Endothelial cell of umbilical vein (primary cell): ENCODE results near the gene RRM2. TPM values are rescaled to one million over a fixed set of nuclear protein-coding genes. Genes with fewer than 3 reads are reported as not detected.

Source experiments
- BruUV-seq: library from RNA; stranded (reverse); fragments of 400-500 nt; replicated peaks from 2 replicates; lab custom pipeline; 2021; lab: Mats Ljungman, UMichigan
- CTCF ChIA-PET: fragments of 300-600, 350-600 bp; sonication (Branson Sonifier 250); formaldehyde crosslinking; loops from one replicate; lab custom pipeline; 2021; ENCODE audit warnings: antibody characterized with exemption, inconsistent platforms; lab: Charles Lee
- POLR2A ChIA-PET: fragments of 300-600, 350-600 bp; sonication (Branson Sonifier 250); formaldehyde crosslinking; loops from one replicate; lab custom pipeline; 2021; ENCODE audit warnings: antibody characterized with exemption, inconsistent platforms; lab: Charles Lee
- DNase-seq: peaks from one replicate; pipeline ENCODE4 v3.0.0-alpha.2; 2011; ENCODE audit warnings: low read depth, low spot score
- FAIRE-seq: peaks from 2 replicates; lab custom pipeline; 2011; peaks lifted over from hg19 to GRCh38; lab: Jason Lieb, UNC
- H2AFZ ChIP-seq: 2 replicates; pipeline ENCODE4 v1.6.0; 2012; ENCODE audit warnings: low read depth, low read length, control low read depth, inconsistent platforms
- H3K27ac ChIP-seq: 2 replicates; pipeline ENCODE4 v1.5.1; 2011; ENCODE audit warnings: low read depth, mild to moderate bottlenecking, control low read depth, low read length, moderate library complexity; ENCODE audit not compliant: insufficient read depth
- H3K27me3 ChIP-seq, 2 experiments: 2 replicates each; pipeline versions ENCODE4 v1.6.0 to v1.6.1; 2011; ENCODE audit warnings: low read length in 2 of 2, mixed read lengths in 1 of 2; ENCODE audit not compliant: control insufficient read depth in 2 of 2, insufficient read depth in 2 of 2
- H3K36me3 ChIP-seq, 2 experiments: 2 replicates in 1 of 2; 3 replicates in 1 of 2; pipeline ENCODE4 v1.5.1; 2011; ENCODE audit warnings: low read length in 2 of 2, mild to moderate bottlenecking in 1 of 2, moderate library complexity in 1 of 2; ENCODE audit not compliant: control insufficient read depth in 2 of 2, insufficient read depth in 2 of 2; ENCODE audit errors: extremely low read depth in 1 of 2
- H3K4me1 ChIP-seq: 3 replicates; pipeline ENCODE4 v1.5.1; 2011; ENCODE audit warnings: mild to moderate bottlenecking, low read length; ENCODE audit not compliant: control insufficient read depth, insufficient read depth; ENCODE audit errors: extremely low read depth
- H3K4me2 ChIP-seq: 2 replicates; pipeline ENCODE4 v1.6.1; 2011; ENCODE audit warnings: low read length, control low read depth, mixed read lengths; ENCODE audit not compliant: insufficient read depth
- H3K4me3 ChIP-seq, 3 experiments: fragments of 200-600 bp in 1 of 3; sonication (generic), shearing (Covaris generic) in 1 of 3; replicated peaks in 1 of 3; 2 replicates each; pipeline ENCODE4 v1.5.1; 2011 to 2016; ENCODE audit warnings: control low read depth in 3 of 3, low read length in 3 of 3, mild to moderate bottlenecking in 2 of 3, inconsistent platforms in 1 of 3, low read depth in 1 of 3, moderate library complexity in 1 of 3; ENCODE audit not compliant: insufficient read depth in 1 of 3
- H3K79me2 ChIP-seq: 2 replicates; pipeline ENCODE4 v1.6.0; 2012; ENCODE audit warnings: low read length, inconsistent platforms; ENCODE audit not compliant: control insufficient read depth, insufficient read depth
- H3K9ac ChIP-seq: replicated peaks from 2 replicates; pipeline ENCODE3; 2011; ENCODE audit warnings: low read length, control low read depth; ENCODE audit not compliant: insufficient read depth; ENCODE audit errors: extremely low read depth
- H3K9me1 ChIP-seq: replicated peaks from 3 replicates; pipeline ENCODE4 v1.6.0; 2011; ENCODE audit warnings: mild to moderate bottlenecking, low read length; ENCODE audit not compliant: control insufficient read depth, insufficient read depth; ENCODE audit errors: extremely low read depth
- H3K9me3 ChIP-seq: replicated peaks from 2 replicates; pipeline ENCODE4 v1.5.1; 2012; ENCODE audit warnings: low read length, inconsistent platforms; ENCODE audit not compliant: control insufficient read depth, insufficient read depth
- H4K20me1 ChIP-seq: replicated peaks from 2 replicates; pipeline ENCODE3; 2011; ENCODE audit warnings: mild to moderate bottlenecking, low read length; ENCODE audit not compliant: control insufficient read depth, insufficient read depth; ENCODE audit errors: extremely low read depth
- CTCF ChIP-seq, 2 donors: IDR thresholded peaks; 1 replicate in 1 of 2; 2 replicates in 1 of 2; pipeline ENCODE4 v1.5.1; 2011; ENCODE audit warnings: low read length in 2 of 2, mild to moderate bottlenecking in 2 of 2, moderate library complexity in 2 of 2, control low read depth in 1 of 2, inconsistent platforms in 1 of 2, low read depth in 1 of 2; ENCODE audit not compliant: insufficient read depth in 1 of 2; ENCODE audit errors: extremely low read depth in 1 of 2
- EZH2 ChIP-seq: IDR thresholded peaks from 2 replicates; pipeline ENCODE4 v1.6.1; 2012; ENCODE audit warnings: borderline replicate concordance, low read depth, mild to moderate bottlenecking, moderate library complexity, low read length, inconsistent platforms; ENCODE audit not compliant: severe bottlenecking
- FOS ChIP-seq: IDR thresholded peaks from 2 replicates; pipeline ENCODE4 v1.6.1; 2011; ENCODE audit warnings: mild to moderate bottlenecking, low read length, moderate library complexity, borderline replicate concordance; ENCODE audit not compliant: insufficient read depth
- GATA2 ChIP-seq: IDR thresholded peaks from 2 replicates; pipeline ENCODE4 v1.7.0; 2011; ENCODE audit warnings: low read depth, mild to moderate bottlenecking, moderate library complexity, mixed read lengths, low read length; ENCODE audit not compliant: insufficient read length, insufficient read depth
- JUN ChIP-seq: IDR thresholded peaks from 2 replicates; pipeline ENCODE4 v1.6.1; 2011; ENCODE audit warnings: borderline replicate concordance, low read depth; ENCODE audit not compliant: insufficient read length, insufficient read depth
- MAX ChIP-seq: IDR thresholded peaks from 2 replicates; pipeline ENCODE4 v1.6.1; 2011; ENCODE audit not compliant: insufficient read depth, insufficient read length
- MYC ChIP-seq: IDR thresholded peaks from one replicate; pipeline ENCODE4 v1.6.1; 2011; ENCODE audit warnings: mild to moderate bottlenecking, low read depth, low read length
- POLR2A ChIP-seq: IDR thresholded peaks from 2 replicates; pipeline ENCODE4 v1.6.1; 2012; ENCODE audit warnings: low read depth, mild to moderate bottlenecking, control low read depth, low read length
- POLR2AphosphoS5 ChIP-seq: IDR thresholded peaks from 2 replicates; pipeline ENCODE4 v1.6.1; 2012; ENCODE audit warnings: low read depth, mild to moderate bottlenecking, control low read depth, low read length, moderate library complexity; ENCODE audit not compliant: insufficient read depth
- dilution Hi-C: fragments of 300-500 bp; cut with MboI; formaldehyde crosslinking; loops from one replicate; pipeline ENCODE4 v1.15.0; 2019; ENCODE audit warnings: low sequenced_read_pairs; ENCODE audit not compliant: extremely low pct_ligation_motif_present
- intact Hi-C: fragments of 100-400 bp; cut with micrococcal nuclease; formaldehyde crosslinking; loops from one replicate; pipeline ENCODE4 v1.10.0; 2022
- polyA plus RNA-seq, 4 experiments: library from polyadenylated mRNA; depleted of rRNA in 3 of 4; stranded (reverse) in 3 of 4; unstranded in 1 of 4; fragments of >200 nt; gene quantifications; 2 replicates each; pipeline versions ENCODE4 v1.2.1 to v1.2.3, GENCODE V29; 2011 to 2012; ENCODE audit warnings: missing spikeins in 1 of 4
- total RNA-seq: library from RNA; stranded (reverse); gene quantifications from 2 replicates; pipeline ENCODE4 v1.2.3, GENCODE V29; 2021

RRM2 gene
- total and polyA plus RNA-seq, 2 donors (not counting 3 experiments of a cell fraction or from before 2014, with no cell fraction given) = 40.9 to 246 TPM

GRCh38 chr2:10172033-10172871, 49.7 kb downstream of the RRM2 start:
- Histone ChIP-seq H4K20me1 (no peaks in the 10 kb centered on the region), H3K9me1 (no peaks in the 10 kb centered on the region), H3K36me3 (no peaks in the 10 kb centered on the region), H3K4me3 (no peak overlapping the region), H3K27me3 (no peaks in the 10 kb centered on the region), H3K4me2 (no peak overlapping the region), H3K4me1 (peaks cover 21% of the 10 kb centered on the region), H3K27ac (no peak overlapping the region), H3K9ac (no peak overlapping the region), H3K9me3 (no peaks in the 10 kb centered on the region), H2AFZ (no peak overlapping the region), H3K79me2 (no peaks in the 10 kb centered on the region)
- no peak for FAIRE-seq
- dilution Hi-C loops = no loop called here
- intact Hi-C loops = no loop called here
- BruUV-seq = no TSS peak
- DNase-seq = no peak
- TF ChIP-seq CTCF (IDR thresholded peaks at IDR 0.05; ENCODE audit: extremely low read depth in 1 of 2, insufficient read depth in 1 of 2, low read depth in 1 of 2, low read length in 2 of 2) (no peak), FOS (no peak), POLR2A (no peak), EZH2 (no peak), GATA2 (no peak), MAX (no peak), JUN (no peak), POLR2AphosphoS5 (no peak), MYC (no peak)
- CTCF ChIA-PET = interaction anchor here (1.3 to 3.6 kb wide), 2 partner anchors 11 to 12 kb away, joined by 3 to 25 read pairs; no protein-coding TSS in a partner anchor
- POLR2A ChIA-PET = no interaction called here
